ENCODE results near the gene ABCG4. TPM values are rescaled to one million over a fixed set of nuclear protein-coding genes. Genes with fewer than 3 reads are reported as not detected.

Gene ABCG4
- total and polyA plus RNA-seq, 12 donors = 0.08 to 1.1 (median 0.29) TPM; not detected in 1

DNA sequence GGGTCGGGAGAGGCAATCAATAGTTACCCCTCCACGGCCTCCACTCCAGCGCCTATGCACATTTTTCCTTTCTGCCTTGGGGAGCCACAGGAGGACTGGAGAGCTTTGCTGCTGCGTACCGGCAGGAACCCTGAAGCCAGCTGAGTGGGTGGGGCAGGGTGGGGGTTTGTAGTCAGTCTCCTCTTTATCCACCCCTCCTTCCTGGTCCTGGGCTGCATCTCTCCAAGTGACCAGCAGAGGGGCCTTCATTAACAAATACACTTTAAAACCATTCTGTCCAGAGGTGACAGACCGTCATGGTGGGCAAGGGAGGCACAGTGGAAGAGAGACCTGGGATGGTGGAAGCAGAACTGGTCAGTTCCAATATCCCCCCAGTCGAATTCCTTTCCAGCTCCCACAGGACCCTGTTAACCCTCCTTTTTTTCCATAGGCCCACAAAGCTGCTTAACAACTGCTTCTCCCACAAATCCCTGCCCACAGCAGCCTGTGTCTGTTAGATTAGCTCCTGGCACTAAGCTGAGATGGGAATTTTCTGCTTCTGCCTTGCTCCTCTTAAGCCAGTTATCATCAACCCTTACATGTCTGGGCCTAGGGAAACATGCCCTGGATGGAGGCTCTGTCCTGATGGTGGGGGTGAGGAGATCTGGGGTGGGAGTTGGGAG lies 3.9 kb upstream of the ABCG4 start:
- TF ChIP-seq POLR2A (IDR thresholded peaks at IDR 0.05) = no peak
- TF ChIP-seq, protein P1, sequence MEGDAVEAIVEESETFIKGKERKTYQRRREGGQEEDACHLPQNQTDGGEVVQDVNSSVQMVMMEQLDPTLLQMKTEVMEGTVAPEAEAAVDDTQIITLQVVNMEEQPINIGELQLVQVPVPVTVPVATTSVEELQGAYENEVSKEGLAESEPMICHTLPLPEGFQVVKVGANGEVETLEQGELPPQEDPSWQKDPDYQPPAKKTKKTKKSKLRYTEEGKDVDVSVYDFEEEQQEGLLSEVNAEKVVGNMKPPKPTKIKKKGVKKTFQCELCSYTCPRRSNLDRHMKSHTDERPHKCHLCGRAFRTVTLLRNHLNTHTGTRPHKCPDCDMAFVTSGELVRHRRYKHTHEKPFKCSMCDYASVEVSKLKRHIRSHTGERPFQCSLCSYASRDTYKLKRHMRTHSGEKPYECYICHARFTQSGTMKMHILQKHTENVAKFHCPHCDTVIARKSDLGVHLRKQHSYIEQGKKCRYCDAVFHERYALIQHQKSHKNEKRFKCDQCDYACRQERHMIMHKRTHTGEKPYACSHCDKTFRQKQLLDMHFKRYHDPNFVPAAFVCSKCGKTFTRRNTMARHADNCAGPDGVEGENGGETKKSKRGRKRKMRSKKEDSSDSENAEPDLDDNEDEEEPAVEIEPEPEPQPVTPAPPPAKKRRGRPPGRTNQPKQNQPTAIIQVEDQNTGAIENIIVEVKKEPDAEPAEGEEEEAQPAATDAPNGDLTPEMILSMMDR (IDR thresholded peaks at IDR 0.05) = peak; percentile 39 to 73 (median 60)
- H3K27ac ChIP-seq = no peak overlapping the region
- 8 to 14% (median 13%) methylated on average over 7 of the region's 7 CpGs for WGBS, 4 donors
- H3K9me3 ChIP-seq (replicated peaks in 1 of 3) = no peaks in the 10 kb centered on the region
- intact Hi-C loops (cut with DNase I) = loop anchor here in 1 of 2 donors (10.0 kb wide), 1 partner anchor 50 kb away; no protein-coding TSS in a partner anchor
- DNase-seq = peak; percentile 54 to 83 (median 65)
- H3K4me3 ChIP-seq = no peak overlapping the region
- no peaks in the 10 kb centered on the region for H3K27me3 ChIP-seq
- no peaks in the 10 kb centered on the region for H3K36me3 ChIP-seq (replicated peaks in 1 of 2)
- peaks cover 11 to 13% of the 10 kb centered on the region in 2 donors for H3K4me1 ChIP-seq (replicated peaks in 1 of 2)

DNA sequence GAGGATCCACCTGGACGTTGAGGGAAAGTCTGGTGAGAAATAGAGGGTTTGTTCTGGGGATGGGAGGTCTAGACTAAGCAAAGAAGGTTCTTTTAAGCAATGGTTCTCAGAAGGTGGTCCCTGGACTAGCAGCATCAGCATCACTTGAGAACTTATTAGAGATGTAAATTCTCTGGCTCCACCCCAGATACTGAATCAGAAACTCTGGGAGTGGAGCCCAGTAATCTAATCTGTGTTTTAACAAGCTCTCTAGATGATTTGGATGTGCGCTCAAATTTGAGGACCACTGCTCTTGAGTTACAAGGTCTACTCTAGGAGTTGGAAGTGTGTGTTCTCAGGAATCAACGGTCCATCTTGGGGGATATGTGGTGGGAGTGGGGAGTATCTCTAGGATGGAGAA lies 3.3 kb upstream of the ABCG4 start:
- Histone ChIP-seq H3K36me3 (replicated peaks in 1 of 2) (no peaks in the 10 kb centered on the region), H3K27me3 (no peaks in the 10 kb centered on the region), H3K27ac (no peak overlapping the region), H3K4me3 (no peak overlapping the region), H3K4me1 (replicated peaks in 1 of 2) (peaks cover 11 to 13% of the 10 kb centered on the region in 2 donors), H3K9me3 (replicated peaks in 1 of 3) (no peaks in the 10 kb centered on the region)
- intact Hi-C loops (cut with DNase I) = loop anchor here in 1 of 2 donors (10.0 kb wide), 1 partner anchor 49 kb away; no protein-coding TSS in a partner anchor
- 41 to 58% (median 50%) methylated on average over 3 of the region's 3 CpGs for WGBS, 4 donors
- DNase-seq = no peak
- no peak for TF ChIP-seq POLR2A (IDR thresholded peaks at IDR 0.05)
- TF ChIP-seq, protein P1 (IDR thresholded peaks at IDR 0.05) = no peak

DNA sequence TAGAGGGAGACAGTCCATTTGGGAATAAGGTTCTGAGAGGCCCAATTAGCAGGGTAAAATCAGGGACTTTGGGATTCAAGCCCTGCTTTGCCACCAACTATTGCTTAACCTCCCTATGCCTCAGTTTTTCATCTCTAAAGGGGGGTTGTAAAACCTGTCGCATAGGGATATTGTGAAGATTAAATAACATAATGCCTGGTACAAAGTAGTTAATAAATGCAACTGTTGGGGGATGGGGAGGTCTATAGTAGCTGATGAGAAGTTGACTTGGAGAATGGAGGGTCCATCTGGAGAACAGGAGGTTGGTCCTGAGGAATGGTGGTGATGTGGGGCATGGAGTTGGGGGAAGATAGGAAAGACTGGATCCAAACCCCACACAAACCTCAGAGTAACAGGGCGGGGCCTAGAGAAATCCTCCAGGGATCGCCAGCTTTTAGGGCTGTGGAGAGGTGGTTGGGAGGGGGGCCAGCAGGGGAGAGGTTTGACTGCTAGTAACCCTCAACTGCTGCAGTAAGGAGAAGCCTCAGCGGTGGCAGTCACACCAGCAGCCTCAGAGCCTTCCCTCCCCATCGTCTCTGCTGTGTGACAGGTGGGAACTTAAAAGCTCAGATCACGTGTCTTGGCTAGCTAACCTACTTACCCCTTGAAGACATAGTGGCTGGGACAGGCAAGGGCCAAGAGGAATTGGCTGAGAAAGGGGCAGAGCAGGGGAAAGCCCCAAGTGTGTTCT lies 1.1 kb upstream of the ABCG4 start:
- 57 to 70% (median 64%) methylated on average over 5 to 6 of the region's 6 CpGs for WGBS, 4 donors
- intact Hi-C loops (cut with DNase I) = loop anchor here in 1 of 2 donors (10.0 kb wide), 1 partner anchor 47 kb away; no protein-coding TSS in a partner anchor

DNA sequence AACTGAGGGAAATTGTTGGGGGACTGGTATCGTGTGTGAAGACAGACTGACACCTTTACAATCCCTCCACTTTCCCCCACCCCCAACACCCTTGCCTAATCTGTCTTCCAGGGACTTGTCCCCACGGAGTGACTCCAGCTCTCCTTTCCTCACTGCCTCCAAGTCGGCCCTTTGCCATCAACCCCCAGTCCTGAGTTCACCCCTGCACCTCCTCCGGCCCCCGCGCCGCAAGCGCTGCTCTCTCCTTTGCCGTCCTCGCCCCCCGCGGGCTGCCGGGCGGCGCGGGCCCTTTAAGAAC lies 183 bp upstream of the ABCG4 start:
- Histone ChIP-seq H3K9me3 (replicated peaks in 1 of 3) (no peaks in the 10 kb centered on the region), H3K27me3 (no peaks in the 10 kb centered on the region), H3K4me3 (peak overlapping the region in 2 of 4 donors; percentile 31 to 60), H3K36me3 (replicated peaks in 1 of 2) (no peaks in the 10 kb centered on the region), H3K4me1 (replicated peaks in 1 of 2) (peaks cover 11 to 13% of the 10 kb centered on the region in 2 donors), H3K27ac (no peak overlapping the region)
- no peak for DNase-seq
- intact Hi-C loops (cut with DNase I) = loop anchor here in 1 of 2 donors (10.0 kb wide), 1 partner anchor 46 kb away; no protein-coding TSS in a partner anchor
- WGBS, 4 donors = 2 to 5% (median 3%) methylated on average over 3 to 16 of the region's 16 CpGs
- TF ChIP-seq, protein P1 (IDR thresholded peaks at IDR 0.05) = no peak

More for the DNA sequence above, 1.1 kb upstream of the ABCG4 start:
- H3K4me1 ChIP-seq (replicated peaks in 1 of 2) = peaks cover 11 to 13% of the 10 kb centered on the region in 2 donors
- no peak overlapping the region for H3K4me3 ChIP-seq
- no peaks in the 10 kb centered on the region for H3K36me3 ChIP-seq (replicated peaks in 1 of 2)
- H3K27me3 ChIP-seq = no peaks in the 10 kb centered on the region
- TF ChIP-seq, protein P1 (IDR thresholded peaks at IDR 0.05) = no peak
- no peak for TF ChIP-seq POLR2A (IDR thresholded peaks at IDR 0.05)
- no peak for DNase-seq
- H3K27ac ChIP-seq = no peak overlapping the region
- H3K9me3 ChIP-seq (replicated peaks in 1 of 3) = no peaks in the 10 kb centered on the region

Measured in adrenal gland (tissue), 12 donors.